Mucosa of descending colon (tissue), 3 donors: ENCODE data around the gene TP53BP1. TPM values are rescaled to one million over a fixed set of nuclear protein-coding genes. Genes with fewer than 3 reads are reported as not detected.

ENCODE experiments used
- ATAC-seq: fragments of 200-7000 bp; cut with Tn5 transposase; one replicate; pipeline ENCODE4 v1.9.1; 2020; ENCODE audit warnings: mild to moderate bottlenecking, moderate library complexity
- DNase-seq, 3 donors: peaks; one replicate each; pipeline ENCODE4 v3.0.0-alpha.2; 2020
- H3K36me3 ChIP-seq: fragments of 200-600 bp; one replicate; pipeline ENCODE4 v1.8.0; 2021; ENCODE audit warnings: low read depth, mild to moderate bottlenecking
- H3K4me1 ChIP-seq: fragments of 200-600 bp; one replicate; pipeline ENCODE4 v1.8.0; 2021; ENCODE audit warnings: low read depth, mild to moderate bottlenecking
- H3K4me3 ChIP-seq: fragments of 200-600 bp; one replicate; pipeline ENCODE4 v1.8.0; 2021; ENCODE audit warnings: mild to moderate bottlenecking
- H3K9me3 ChIP-seq: fragments of 200-600 bp; one replicate; pipeline ENCODE4 v1.8.0; 2021; ENCODE audit warnings: mild to moderate bottlenecking
- CTCF ChIP-seq: fragments of 200-600 bp; IDR thresholded peaks from one replicate; pipeline ENCODE4 v1.8.0; 2022; ENCODE audit warnings: antibody characterized with exemption, mild to moderate bottlenecking
- intact Hi-C, 2 donors: fragments of 100-400 bp; cut with DNase I in 1 of 2; cut with micrococcal nuclease in 1 of 2; formaldehyde crosslinking; loops; one replicate each; pipeline versions ENCODE4 v1.11.0 to v1.11.1; 2022; cut with DNase I, micrococcal nuclease
- total RNA-seq, 3 donors: library from RNA; stranded (reverse); fragmentation: NEBNext Ultra II Directional in 2 of 3; extraction: Animal tissue kit (Norgen Biotek cat#: 25700) in 2 of 3; gene quantifications; one replicate each; pipeline versions ENCODE4 v1.2.1 to v1.2.4, GENCODE V29; 2021 to 2023
- donor health status: DM: no; HTN: no; CAD: no; lungs with moderate emphysema.
- donor health status: DM: no; HTN: no; CAD: no.
- donor health status: DM: no; HTN: yes; CAD: no.

The TP53BP1 gene
- total RNA-seq, 3 donors from 2014 or later, result 31.8 to 46.5 (median 41.6) TPM

- intact Hi-C loops, result no loop called here
- DNase-seq (no peak), ATAC-seq (no peak)
- H3K4me1 ChIP-seq, result no peaks in the 10 kb centered on the region
- no peaks in the 10 kb centered on the region for H3K36me3 ChIP-seq
- no peaks in the 10 kb centered on the region for H3K9me3 ChIP-seq
- no peak overlapping the region for H3K4me3 ChIP-seq
- no peak for TF ChIP-seq CTCF
These were observed 53.7 kb downstream of the TP53BP1 start for GRCh38 chr15:43439268-43439667.

GRCh38 chr15:43436395-43436794 is 56.6 kb downstream of the TP53BP1 start:
- intact Hi-C loops, result no loop called here
- no peaks in the 10 kb centered on the region for H3K36me3 ChIP-seq
- TF ChIP-seq CTCF, result no peak
- ATAC-seq (no peak), DNase-seq (no peak)
- H3K4me1 ChIP-seq, result no peaks in the 10 kb centered on the region
- no peaks in the 10 kb centered on the region for H3K9me3 ChIP-seq
- no peak overlapping the region for H3K4me3 ChIP-seq

GRCh38 chr15:43434446-43434845 is 58.5 kb downstream of the TP53BP1 start:
- intact Hi-C loops, result no loop called here
- Histone ChIP-seq H3K4me1 (no peaks in the 10 kb centered on the region), H3K4me3 (no peak overlapping the region), H3K9me3 (no peaks in the 10 kb centered on the region), H3K36me3 (no peaks in the 10 kb centered on the region)
- DNase-seq (no peak), ATAC-seq (no peak)
- no peak for TF ChIP-seq CTCF

- Histone ChIP-seq H3K36me3 (no peaks in the 10 kb centered on the region), H3K9me3 (no peaks in the 10 kb centered on the region), H3K4me1 (no peaks in the 10 kb centered on the region), H3K4me3 (no peak overlapping the region)
- no peak for TF ChIP-seq CTCF
- no peak for ATAC-seq
- DNase-seq, result no peak
- intact Hi-C loops, result no loop called here
These were observed 59.2 kb downstream of the TP53BP1 start for GRCh38 chr15:43433661-43434303.

- H3K36me3 ChIP-seq, result no peaks in the 10 kb centered on the region
- no peak for TF ChIP-seq CTCF
- intact Hi-C loops, result no loop called here
- no peaks in the 10 kb centered on the region for H3K4me1 ChIP-seq
- ATAC-seq (no peak), DNase-seq (no peak)
- no peaks in the 10 kb centered on the region for H3K9me3 ChIP-seq
- H3K4me3 ChIP-seq, result no peak overlapping the region
These were observed 59.8 kb downstream of the TP53BP1 start for GRCh38 chr15:43433165-43433564.

- no peaks in the 10 kb centered on the region for H3K36me3 ChIP-seq
- DNase-seq (no peak), ATAC-seq (no peak)
- intact Hi-C loops, result no loop called here
- no peak overlapping the region for H3K4me3 ChIP-seq
- no peaks in the 10 kb centered on the region for H3K4me1 ChIP-seq
- H3K9me3 ChIP-seq, result no peaks in the 10 kb centered on the region
- no peak for TF ChIP-seq CTCF
These were observed 63.3 kb downstream of the TP53BP1 start for GRCh38 chr15:43429687-43430086.
